Hypothalamus (tissue), 51 donors: Measurements from ENCODE around the gene NXPH4.

Experiments
- DNase-seq, 51 donors: peaks; one replicate each; lab custom pipeline; 2025; lab: John Stamatoyannopoulos, UW

NXPH4 gene

GRCh38 chr12:57262126-57262822, 45.7 kb downstream of the NXPH4 start:
- DNase-seq: no peak

- DNase-seq: no peak
Measured at GRCh38 chr12:57263096-57263495, 46.5 kb downstream of the NXPH4 start.

GRCh38 chr12:57266681-57267080, 50.1 kb downstream of the NXPH4 start:
- DNase-seq: no peak

GRCh38 chr12:57268264-57268663, 51.7 kb downstream of the NXPH4 start:
- DNase-seq: no peak

GRCh38 chr12:57270966-57271470, 54.4 kb downstream of the NXPH4 start:
- no peak for DNase-seq

- no peak for DNase-seq
Measured at GRCh38 chr12:57272337-57273151, 56.0 kb downstream of the NXPH4 start.

GRCh38 chr12:57273516-57273915, 56.9 kb downstream of the NXPH4 start:
- no peak for DNase-seq
